ENCODE measurements around the gene SEC22C. TPM values are rescaled to one million over a fixed set of nuclear protein-coding genes. Genes with fewer than 3 reads are reported as not detected.
A peak's percentile ranks its signal among the peaks of the same experiment; 100 is the strongest.

SEC22C gene
- total RNA-seq (2014; rRNA removed; shearing (Covaris generic)) (48.3 and 52.3 TPM in 2 replicates), polyA plus RNA-seq (2016; fragmentation: Nextera tagmentation; extraction: Ambion mirVana) (16.8 and 21.9 TPM in 2 replicates)
- long read RNA-seq, transcript SEC22C-202 (7 exons, 1,608 nt), result major isoform, 15 of 27 reads
- long read RNA-seq, partial matches to known transcripts, result 0 of 27 reads
- long read RNA-seq, other reads (novel, unspliced or antisense), result 7 of 27 reads

GRCh38 chr3:42581709-42582473, at the start of gene SEC22C:
Gene SEC22C (minus strand): TSS chr3:42581967. CDS start chr3:42569046, 12,921 bp downstream.
- Mint-ChIP-seq H3K27me3 (ENCODE audit: insufficient read depth, low read depth, poor library complexity) (peaks cover 8% of the 10 kb centered on the region), H3K36me3 (ENCODE audit: low read depth) (peaks cover 28% of the 10 kb centered on the region), H3K4me3 (peak within 1 kb of the TSS; percentile 85), H3K4me1 (peaks cover 38% of the 10 kb centered on the region), H3K9me3 (no peaks in the 10 kb centered on the region), H3K27ac (peak within 1 kb of the TSS; percentile 96)
- DNase-seq (ENCODE audit: low spot score) (peak; percentile 98), ATAC-seq (peak; percentile 92)
- Histone ChIP-seq H4K20me1 (replicated peaks; ENCODE audit: insufficient read depth) (no peaks in the 10 kb centered on the region), H3K27ac (ENCODE audit: low read depth) (peak within 1 kb of the TSS; percentile 93), H2AFZ (peak within 1 kb of the TSS; percentile 88), H3K36me3 (ENCODE audit: insufficient read depth) (no peaks in the 10 kb centered on the region), H3K9me2 (ENCODE audit: insufficient read depth) (0 out of 2 replicates have a peak, but pooled peaks cover 8% of the 10 kb centered on the region), H3K27me3 (ENCODE audit: insufficient read depth) (no peaks in the 10 kb centered on the region), H3K4me3 (peak within 1 kb of the TSS; percentile 90), H3K79me2 (replicated peaks; ENCODE audit: insufficient read depth) (peaks cover 56% of the 10 kb centered on the region), H3K4me1 (ENCODE audit: insufficient read depth) (peaks cover 24% of the 10 kb centered on the region), H3K4me2 (peak within 1 kb of the TSS; percentile 90), H3F3A (replicated peaks; ENCODE audit: low read depth) (peaks cover 8% of the 10 kb centered on the region)
- peak; percentile 93 for TF ChIP-seq POLR2AphosphoS5 (IDR thresholded peaks at IDR 0.05; ENCODE audit: low read depth)
- TF ChIP-seq REST (IDR thresholded peaks at IDR 0.05; ENCODE audit: unreplicated experiment), result no peak
- TF ChIP-seq ETS1 (IDR thresholded peaks at IDR 0.05), result no peak
- TF ChIP-seq CTCF (conservative IDR thresholded peaks at IDR 0.05; ENCODE audit: low read depth in 2 of 2), result peak; percentile 34 to 57
- TF ChIP-seq ZNF331 (CRISPR knock-in tag; IDR thresholded peaks at IDR 0.05; ENCODE audit: low read depth), result no peak
- no peak for TF ChIP-seq EZH2phosphoT487 (IDR thresholded peaks at IDR 0.05; ENCODE audit: unreplicated experiment)
- no peak for TF ChIP-seq STAT1 (IDR thresholded peaks at IDR 0.05; ENCODE audit: unreplicated experiment)
- TF ChIP-seq CREB1 (CRISPR knock-in tag; IDR thresholded peaks at IDR 0.05; ENCODE audit: low read depth), result peak; percentile 78
- TF ChIP-seq ZNF114 (CRISPR knock-in tag; IDR thresholded peaks at IDR 0.05), result no peak

Data from GM23338 (cell line).